Stomach (tissue), 9 donors: ENCODE measurements around the gene ZC3H13. TPM values are rescaled to one million over a fixed set of nuclear protein-coding genes. Genes with fewer than 3 reads are reported as not detected.
A peak's percentile ranks its signal among the peaks of the same experiment; 100 is the strongest.

Experiments
- DNase-seq, 2 donors: peaks; one replicate each; pipeline versions ENCODE4 v3.0.0 to v3.0.0-alpha.2; 2013 to 2019
- H3K27ac ChIP-seq, 5 donors: fragments of 200-600 bp in 4 of 5; sonication (generic) in 4 of 5; one replicate each; pipeline ENCODE4 v1.5.1; 2013 to 2019; ENCODE audit warnings: mild to moderate bottlenecking in 1 of 5, moderate library complexity in 1 of 5
- H3K27me3 ChIP-seq, 3 donors: fragments of 200-600 bp; sonication (generic); one replicate each; pipeline ENCODE4 v1.5.1; 2017 to 2019; ENCODE audit warnings: mixed run types in 1 of 3
- H3K36me3 ChIP-seq, 4 donors: fragments of 200-600 bp; sonication (generic); 1 replicate in 3 of 4; 2 replicates in 1 of 4; pipeline ENCODE4 v1.5.1; 2016 to 2019
- H3K4me1 ChIP-seq, 4 donors: fragments of 200-600 bp; sonication (generic); one replicate each; pipeline ENCODE4 v1.5.1; 2016 to 2019
- H3K4me3 ChIP-seq, 4 donors: fragments of 200-600 bp; sonication (generic) in 3 of 4; one replicate each; pipeline ENCODE4 v1.5.1; 2016 to 2019; ENCODE audit warnings: mild to moderate bottlenecking in 1 of 4
- H3K9me3 ChIP-seq, 4 donors: fragments of 200-600 bp; sonication (generic); one replicate each; pipeline ENCODE4 v1.5.1; 2016 to 2019
- CTCF ChIP-seq, 7 experiments: fragments of 450-650 bp in 4 of 7; fragments of 200-600 bp in 3 of 7; sonication (generic) in 3 of 7; IDR thresholded peaks; one replicate each; pipeline ENCODE4 v1.5.1; 2016 to 2019; ENCODE audit warnings: antibody characterized with exemption in 7 of 7, control low read depth in 2 of 7, mild to moderate bottlenecking in 1 of 7
- EP300 ChIP-seq: sonication (generic); formaldehyde crosslinking; IDR thresholded peaks from one replicate; pipeline ENCODE4 v1.6.1; 2017; ENCODE audit warnings: antibody characterized with exemption
- POLR2A ChIP-seq, 4 donors: fragments of 450-650 bp; IDR thresholded peaks; one replicate each; pipeline ENCODE4 v1.6.1; 2016; ENCODE audit warnings: antibody characterized with exemption in 4 of 4, control low read depth in 2 of 4, mild to moderate bottlenecking in 1 of 4, moderate library complexity in 1 of 4
- POLR2AphosphoS5 ChIP-seq, 3 donors: sonication (generic); formaldehyde crosslinking; IDR thresholded peaks; one replicate each; pipeline ENCODE4 v1.6.1; 2016; ENCODE audit warnings: antibody characterized with exemption in 3 of 3
- WGBS, 5 donors: extraction: QIAGEN DNeasy Blood & Tissue Kit in 3 of 5; methylation state at CpG; one replicate each; pipeline versions ENCODE4 v1.1.5 to v1.1.7; 2013 to 2018; 5-methylcytosine and 5-hydroxymethylcytosine counted together
- intact Hi-C: fragments of 100-400 bp; cut with DNase I; formaldehyde crosslinking; loops from one replicate; pipeline ENCODE4 v1.15.1; 2023; ENCODE audit warnings: low total_unique reads
- polyA plus RNA-seq, 3 donors: library from polyadenylated mRNA; stranded (reverse); fragments of 200-250 nt; gene quantifications; one replicate each; pipeline ENCODE4 v1.2.3, GENCODE V29; 2013
- total RNA-seq, 5 donors: library from RNA; depleted of rRNA; stranded (reverse); fragments of >200 nt; gene quantifications; one replicate each; pipeline versions ENCODE4 v1.1.0 to v1.2.3, GENCODE V29; 2014 to 2016
- donor health status: healthy with polysubstance abuse.
- donor health status: Bipolar disorder and iron deficiency.
- donor health status: healthy.

The ZC3H13 gene
- total and polyA plus RNA-seq, 8 donors = 8.5 to 67.1 (median 14.2) TPM

GRCh38 chr13:46010148-46010547 is 42.4 kb downstream of the ZC3H13 start:
- Histone ChIP-seq H3K27me3 (no peaks in the 10 kb centered on the region), H3K9me3 (no peaks in the 10 kb centered on the region), H3K4me1 (no peaks in the 10 kb centered on the region), H3K27ac (no peak overlapping the region), H3K4me3 (no peak overlapping the region), H3K36me3 (peaks cover 0 to 96% (median 81%) of the 10 kb centered on the region in 4 donors)
- no peak for TF ChIP-seq CTCF (IDR thresholded peaks at IDR 0.05)
- intact Hi-C loops = no loop called here
- peak in 1 of 2 donors; percentile 9 for DNase-seq
- WGBS, 5 donors = 85 to 94% (median 92%) methylated on average over 6 of the region's 6 CpGs

- peaks cover 0 to 86% (median 75%) of the 10 kb centered on the region in 4 donors for H3K36me3 ChIP-seq
- DNase-seq = no peak
- H3K27me3 ChIP-seq = no peaks in the 10 kb centered on the region
- H3K9me3 ChIP-seq = no peaks in the 10 kb centered on the region
- no peak overlapping the region for H3K4me3 ChIP-seq
- intact Hi-C loops = no loop called here
- TF ChIP-seq CTCF (IDR thresholded peaks at IDR 0.05) (no peak), POLR2A (IDR thresholded peaks at IDR 0.05) (no peak), EP300 (no peak), POLR2AphosphoS5 (IDR thresholded peaks at IDR 0.05) (no peak)
- H3K4me1 ChIP-seq = no peaks in the 10 kb centered on the region
- no peak overlapping the region for H3K27ac ChIP-seq
- WGBS, 5 donors = 92 to 98% (median 95%) methylated on average over 2 of the region's 2 CpGs
Measured at GRCh38 chr13:46008631-46009030, 43.9 kb downstream of the ZC3H13 start.

DNA sequence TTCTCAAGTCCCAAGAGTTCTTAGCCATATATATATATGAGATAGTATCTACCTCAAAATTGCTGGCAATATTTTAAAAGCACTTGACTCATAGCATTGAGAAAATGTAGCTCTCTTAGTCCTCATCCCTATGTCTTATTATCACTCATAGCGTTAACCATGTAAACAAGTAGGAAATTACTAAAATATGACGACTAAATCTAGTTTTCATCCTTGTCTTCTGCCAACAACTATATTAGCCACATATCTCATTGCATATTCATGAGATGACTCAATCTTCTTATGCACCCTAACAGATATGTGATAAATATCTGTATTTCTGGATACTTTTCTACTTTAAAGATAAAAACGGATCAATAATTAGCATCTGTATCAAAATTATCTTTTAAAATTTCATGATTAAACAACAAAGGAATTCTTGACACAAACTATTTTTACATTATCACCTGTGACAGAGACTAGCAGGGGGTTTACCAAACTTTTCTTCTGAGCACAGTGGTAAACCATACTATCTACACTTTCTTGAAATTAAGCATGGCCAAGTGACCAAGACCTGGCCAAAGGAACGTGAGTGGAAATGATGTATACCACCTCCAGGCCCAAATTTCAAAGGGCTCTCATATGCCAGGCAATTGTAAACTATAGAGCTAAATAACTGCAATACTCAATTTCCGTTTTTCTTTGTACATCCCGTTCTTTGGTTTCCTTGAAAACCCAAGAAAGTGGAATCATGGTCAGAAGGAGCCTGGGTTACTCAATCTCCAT is 45.7 kb downstream of the ZC3H13 start:
- H3K36me3 ChIP-seq = peaks cover 8 to 85% (median 80%) of the 10 kb centered on the region in 4 donors
- 87 to 91% (median 87%) methylated on average over 6 of the region's 6 CpGs for WGBS, 5 donors
- no peaks in the 10 kb centered on the region for H3K27me3 ChIP-seq
- no peaks in the 10 kb centered on the region for H3K4me1 ChIP-seq
- DNase-seq = no peak
- TF ChIP-seq EP300 = no peak
- TF ChIP-seq POLR2AphosphoS5 (IDR thresholded peaks at IDR 0.05) = no peak
- no peak for TF ChIP-seq CTCF (IDR thresholded peaks at IDR 0.05)
- no peak for TF ChIP-seq POLR2A (IDR thresholded peaks at IDR 0.05)
- H3K27ac ChIP-seq = no peak overlapping the region
- intact Hi-C loops = no loop called here
- H3K9me3 ChIP-seq = no peaks in the 10 kb centered on the region
- H3K4me3 ChIP-seq = no peak overlapping the region

DNA sequence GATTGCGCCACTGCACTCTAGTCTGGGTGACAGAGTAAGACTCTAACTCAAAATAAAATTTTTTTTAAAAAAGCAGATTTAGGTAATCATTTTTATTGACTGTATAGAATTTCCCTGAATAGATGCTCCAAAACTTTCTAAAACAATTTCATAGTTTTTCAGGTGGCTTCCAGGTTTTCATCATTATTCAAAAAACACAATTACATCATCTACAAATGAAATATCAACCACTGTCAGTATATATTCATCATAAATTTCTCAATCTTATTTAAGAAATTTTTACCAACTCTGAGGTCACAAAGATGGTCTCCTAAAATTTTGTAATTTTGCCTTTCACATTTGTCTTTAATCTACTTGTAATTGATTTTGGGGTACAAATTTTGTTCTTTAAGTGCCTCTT is 48.1 kb downstream of the ZC3H13 start:
- H3K4me3 ChIP-seq = no peak overlapping the region
- H3K36me3 ChIP-seq = peaks cover 20 to 85% (median 83%) of the 10 kb centered on the region in 4 donors
- TF ChIP-seq POLR2AphosphoS5 (IDR thresholded peaks at IDR 0.05) (no peak), EP300 (no peak), CTCF (IDR thresholded peaks at IDR 0.05) (no peak), POLR2A (IDR thresholded peaks at IDR 0.05) (no peak)
- H3K27me3 ChIP-seq = no peaks in the 10 kb centered on the region
- no peak overlapping the region for H3K27ac ChIP-seq
- no peak for DNase-seq
- WGBS, 5 donors = 89 to 100% (median 96%) methylated on average over 1 of the region's 1 CpG
- intact Hi-C loops = no loop called here
- no peaks in the 10 kb centered on the region for H3K9me3 ChIP-seq
- H3K4me1 ChIP-seq = no peaks in the 10 kb centered on the region
